GM18526 (cell line): ENCODE data around the gene B3GLCT.

Source experiments
- POLR2A ChIP-seq: IDR thresholded peaks from 3 replicates; pipeline ENCODE4 v1.6.1; 2011; ENCODE audit not compliant: insufficient read length; ENCODE audit errors: extremely low read depth

Gene B3GLCT

DNA sequence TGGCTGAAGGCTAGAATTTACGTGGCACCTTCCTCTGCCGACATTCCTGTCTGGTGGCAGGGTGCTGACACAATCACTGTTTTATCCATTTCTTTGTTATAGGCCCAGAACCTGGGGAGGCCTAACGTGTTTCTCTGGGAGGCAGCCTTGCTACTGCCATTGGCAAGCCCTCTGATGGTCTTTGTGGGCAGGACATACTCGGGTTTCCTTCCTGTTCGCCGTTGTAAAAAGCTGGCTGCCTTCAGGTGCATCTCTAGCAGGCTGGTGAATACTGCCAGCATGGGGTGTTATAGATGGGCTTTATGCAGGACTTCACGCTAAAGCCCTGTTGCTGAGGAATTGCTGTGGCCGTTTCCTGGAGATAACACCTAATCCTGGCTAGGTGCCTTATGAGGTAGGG lies 28.1 kb downstream of the B3GLCT start:
- no peak for TF ChIP-seq POLR2A

GRCh38 chr13:31234729-31235128 lies 35.0 kb downstream of the B3GLCT start:
- no peak for TF ChIP-seq POLR2A

DNA sequence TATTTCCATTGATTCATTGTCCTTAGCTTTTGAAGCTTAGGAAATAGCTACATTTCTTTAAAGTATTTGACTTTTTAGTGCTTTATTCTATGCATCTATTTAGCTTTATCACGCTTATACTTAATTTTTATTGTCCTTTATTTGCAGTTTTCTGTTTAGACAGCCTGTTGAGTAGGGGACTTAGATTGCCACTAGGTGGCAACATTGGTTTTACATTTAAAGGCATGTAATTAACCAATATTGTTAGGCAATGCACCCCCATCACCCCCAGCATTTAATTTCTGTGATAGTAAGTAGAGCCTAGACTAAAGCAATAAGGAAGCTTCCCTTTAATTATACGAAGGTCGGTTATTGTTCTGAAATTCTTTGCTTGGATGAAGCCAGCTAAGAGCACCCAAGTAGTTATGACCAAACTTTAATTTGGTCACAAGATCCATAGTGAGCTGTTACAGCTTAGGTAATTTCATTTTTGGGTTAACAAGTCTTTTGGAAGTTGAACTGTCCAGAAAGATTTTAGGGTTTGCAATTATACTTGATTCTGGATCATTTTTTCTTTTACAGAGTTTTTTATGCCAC lies 36.5 kb downstream of the B3GLCT start:
- no peak for TF ChIP-seq POLR2A

- TF ChIP-seq POLR2A: no peak
Measured at GRCh38 chr13:31240921-31241320, 41.1 kb downstream of the B3GLCT start.

DNA sequence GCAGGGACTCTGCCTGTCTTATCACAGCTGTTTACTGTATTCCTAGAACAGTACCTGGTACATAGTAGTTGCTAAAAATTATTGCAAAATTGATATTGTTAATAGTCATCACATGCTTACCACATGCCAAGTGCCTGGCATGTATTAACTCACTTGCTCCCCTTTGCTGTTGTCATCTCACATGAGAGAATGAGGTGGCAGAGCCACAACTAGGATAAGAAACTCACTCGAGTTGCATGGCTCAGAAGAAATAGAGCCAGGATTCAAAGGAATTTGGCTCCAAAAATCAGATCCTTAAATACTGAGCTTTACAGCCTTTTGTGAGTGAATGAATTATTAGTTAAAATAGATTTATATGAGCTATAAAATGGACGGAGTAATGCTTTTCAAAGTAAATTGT lies 42.6 kb downstream of the B3GLCT start:
- TF ChIP-seq POLR2A: no peak

GRCh38 chr13:31242916-31243315 lies 43.1 kb downstream of the B3GLCT start:
- TF ChIP-seq POLR2A: no peak

GRCh38 chr13:31245598-31246373 lies 46.0 kb downstream of the B3GLCT start:
- TF ChIP-seq POLR2A: no peak

DNA sequence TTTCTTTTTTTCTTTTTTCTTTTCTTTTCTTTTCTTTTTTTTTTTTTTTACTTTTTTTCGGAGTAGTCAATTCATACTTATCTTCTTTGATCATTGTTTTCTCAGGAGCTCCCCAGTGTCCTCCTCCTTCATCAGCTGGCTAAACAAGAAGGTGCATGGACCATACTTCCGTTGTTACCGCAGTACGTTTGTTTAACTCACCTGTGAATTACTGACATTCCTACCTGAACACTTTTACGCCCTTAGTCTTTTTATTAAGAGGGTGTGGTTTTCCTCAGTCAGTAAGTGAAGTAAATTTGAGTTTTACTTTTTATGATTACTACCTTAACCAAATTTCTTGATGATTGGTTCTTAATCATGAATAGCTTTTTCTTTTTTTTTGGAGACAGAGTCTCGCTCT lies 47.1 kb downstream of the B3GLCT start:
- no peak for TF ChIP-seq POLR2A

- TF ChIP-seq POLR2A: no peak
Measured at GRCh38 chr13:31248361-31248760, 48.6 kb downstream of the B3GLCT start.

DNA sequence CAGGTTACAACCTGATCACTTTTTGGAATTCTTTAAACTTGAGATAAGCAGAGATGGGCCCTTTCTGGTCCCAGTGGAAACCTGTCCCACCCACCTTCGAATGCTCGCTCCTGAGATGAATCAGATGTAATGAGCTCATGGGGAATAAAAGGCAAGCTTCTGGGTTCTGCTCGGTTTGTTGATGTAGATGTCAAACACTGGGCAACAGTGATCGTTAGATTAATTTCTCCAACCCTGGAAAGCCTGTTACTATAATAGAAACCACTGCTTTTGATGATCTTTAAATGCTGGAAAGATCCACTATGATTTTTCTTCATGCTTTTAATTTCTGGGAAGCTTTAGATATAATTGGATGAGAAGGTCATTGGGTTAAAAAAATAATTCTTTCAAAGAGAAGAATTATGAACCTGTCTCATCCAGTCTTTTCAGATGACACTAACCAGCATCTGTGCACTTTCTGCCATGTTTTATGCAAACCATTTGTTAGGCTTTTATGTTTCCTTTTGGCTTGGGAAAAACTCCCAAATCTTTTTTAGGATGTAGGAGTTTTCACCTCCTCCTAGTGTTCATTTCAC lies 49.3 kb downstream of the B3GLCT start:
- TF ChIP-seq POLR2A: no peak

- no peak for TF ChIP-seq POLR2A
Measured at GRCh38 chr13:31250435-31250834, 50.7 kb downstream of the B3GLCT start.

GRCh38 chr13:31261241-31261640 lies 61.5 kb downstream of the B3GLCT start:
- TF ChIP-seq POLR2A: no peak

DNA sequence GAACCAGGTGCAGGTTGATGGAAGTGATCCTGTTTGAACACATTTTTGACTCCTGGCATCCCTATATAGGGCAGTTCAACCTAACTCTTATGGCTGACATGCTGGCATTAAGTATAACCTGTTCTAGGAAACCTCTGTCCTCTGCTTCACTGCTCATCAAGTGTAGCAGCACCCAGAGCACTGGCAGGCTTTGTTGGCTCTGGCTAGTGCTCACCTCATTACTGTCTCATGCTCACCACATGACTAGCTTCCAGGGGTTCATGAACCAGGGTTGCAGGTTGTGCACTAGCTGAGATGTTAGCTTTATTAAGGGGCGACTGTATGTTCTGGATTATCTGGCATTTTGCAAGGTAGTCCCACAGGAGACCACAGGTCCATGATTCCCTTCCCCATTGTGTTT lies 63.6 kb downstream of the B3GLCT start:
- no peak for TF ChIP-seq POLR2A

- no peak for TF ChIP-seq POLR2A
Measured at GRCh38 chr13:31264151-31264550, 64.4 kb downstream of the B3GLCT start.

DNA sequence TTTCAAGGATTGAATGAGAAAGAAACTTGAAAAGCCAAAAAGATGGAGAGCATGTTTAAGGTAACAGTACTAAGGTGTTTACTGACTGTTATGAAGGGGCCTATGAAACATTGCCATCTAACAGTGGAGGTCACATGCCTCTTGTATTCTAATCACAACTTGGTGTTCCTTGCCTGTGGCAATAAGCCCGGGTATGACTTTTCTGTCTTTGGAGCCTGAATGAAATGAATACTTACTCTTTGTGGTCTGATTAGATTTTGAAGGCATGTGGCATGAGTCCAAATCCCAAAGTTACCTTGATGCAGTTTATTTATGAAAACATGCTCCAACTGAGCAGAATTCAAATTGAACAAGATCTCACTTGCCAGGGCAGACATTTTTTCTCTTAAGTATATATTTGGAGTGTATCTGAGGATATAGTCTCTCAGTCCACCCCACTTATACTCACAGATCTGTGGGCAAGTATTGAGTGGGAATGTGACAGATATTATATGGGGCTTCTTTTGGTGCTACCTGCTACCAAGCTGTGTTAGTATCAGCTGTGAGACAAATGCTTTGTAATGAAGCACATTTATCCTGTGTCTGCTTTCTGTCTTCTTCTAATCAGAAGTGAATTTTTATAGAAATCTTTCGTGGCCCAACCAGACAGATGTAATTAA lies 67.5 kb downstream of the B3GLCT start:
- no peak for TF ChIP-seq POLR2A

GRCh38 chr13:31274390-31274789 lies 74.6 kb downstream of the B3GLCT start:
- no peak for TF ChIP-seq POLR2A
